ENCODE results near the gene DUSP12. TPM values are rescaled to one million over a fixed set of nuclear protein-coding genes. Genes with fewer than 3 reads are reported as not detected.

The DUSP12 gene
- total and polyA plus RNA-seq, 9 of the 15 experiments (the other 6 are each of a cell fraction or from before 2014, with no cell fraction given), result 10.4 to 81.4 (median 43.6) TPM

- TF ChIP-seq ZNF592 (IDR thresholded peaks at IDR 0.05) (0 out of 2 replicates have a peak, but pooled peaks have one; percentile 46), SRF (CRISPR knock-in tag; IDR thresholded peaks at IDR 0.05) (0 out of 4 replicates have a peak, but pooled peaks of 1 of the 2 experiments have one; percentile 17), HDAC2 (IDR thresholded peaks at IDR 0.05) (peak; percentile 75), MCM7 (IDR thresholded peaks at IDR 0.05) (0 out of 4 replicates have a peak, but pooled peaks of 1 of the 2 experiments have one; percentile 69), CBX3 (IDR thresholded peaks at IDR 0.05; ENCODE audit: borderline replicate concordance in 1 of 2, low read length in 2 of 2) (peak in 1 of 2 experiments; percentile 15; a peak in 1 of 3 replicates), RFX7 (CRISPR knock-in tag; IDR thresholded peaks at IDR 0.05) (no peak), LARP7 (IDR thresholded peaks at IDR 0.05) (peak; percentile 72; the same call in 1 of the 2 replicates), E2F8 (IDR thresholded peaks at IDR 0.05; ENCODE audit: low read depth, partially characterized antibody) (peak; percentile 69), MIER1 (IDR thresholded peaks at IDR 0.05; ENCODE audit: low read depth) (no peak), KDM4B (IDR thresholded peaks at IDR 0.05; ENCODE audit: borderline replicate concordance in 2 of 2, low read depth in 1 of 2) (no peak), ZNF395 (CRISPR knock-in tag; IDR thresholded peaks at IDR 0.05) (peak; percentile 57; the same call in 1 of the 2 replicates), ZBTB12 (CRISPR knock-in tag; IDR thresholded peaks at IDR 0.05) (no peak), SMARCA4 (IDR thresholded peaks at IDR 0.05) (peak; percentile 68), TOE1 (IDR thresholded peaks at IDR 0.05; ENCODE audit: borderline replicate concordance) (peak; percentile 47; the same call in 1 of the 2 replicates), TOE1 (CRISPR knock-in tag; IDR thresholded peaks at IDR 0.05; ENCODE audit: borderline replicate concordance, low read depth) (no peak), JUN (IDR thresholded peaks at IDR 0.05; ENCODE audit: borderline replicate concordance, low read depth, low read length) (peak; percentile 49; the same call in 1 of the 2 replicates), JUN (CRISPR knock-in tag; IDR thresholded peaks at IDR 0.05; ENCODE audit: borderline replicate concordance) (no peak), ZNF146 (CRISPR knock-in tag; IDR thresholded peaks at IDR 0.05; ENCODE audit: unreplicated experiment) (no peak)
Observed at GRCh38 chr1:161738627-161739287, 10.8 kb upstream of the DUSP12 start (continued).
